ENCODE results near the gene TRAF3IP1.
A peak's percentile ranks its signal among the peaks of the same experiment; 100 is the strongest.
"Not testable (repeated sequence)": the region's sequence is repeated elsewhere in the genome, so short reads cannot be mapped to it uniquely, and the experiment has no call there.

TRAF3IP1 gene

DNA sequence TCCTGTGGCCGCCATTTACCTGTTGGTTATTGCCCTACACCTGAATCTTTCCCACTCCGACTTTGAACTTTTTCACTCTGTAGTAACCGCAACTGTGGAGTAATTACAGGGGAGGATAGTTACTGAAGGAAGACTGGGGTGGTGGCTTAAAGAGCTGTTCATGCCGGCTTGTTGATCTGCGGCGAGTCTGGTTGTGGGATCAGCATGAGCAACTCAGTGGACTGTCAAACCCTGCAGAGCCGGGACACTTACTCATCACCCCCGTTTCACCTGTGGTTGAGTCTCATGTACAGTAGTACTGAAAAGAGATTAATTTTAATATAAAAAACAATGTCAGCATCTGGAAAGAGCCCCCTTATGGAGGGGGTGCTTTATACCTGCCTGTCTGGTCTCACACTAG, 108.5 kb downstream of the TRAF3IP1 start:
- no peak for DNase-seq (ENCODE audit: low spot score)

DNA sequence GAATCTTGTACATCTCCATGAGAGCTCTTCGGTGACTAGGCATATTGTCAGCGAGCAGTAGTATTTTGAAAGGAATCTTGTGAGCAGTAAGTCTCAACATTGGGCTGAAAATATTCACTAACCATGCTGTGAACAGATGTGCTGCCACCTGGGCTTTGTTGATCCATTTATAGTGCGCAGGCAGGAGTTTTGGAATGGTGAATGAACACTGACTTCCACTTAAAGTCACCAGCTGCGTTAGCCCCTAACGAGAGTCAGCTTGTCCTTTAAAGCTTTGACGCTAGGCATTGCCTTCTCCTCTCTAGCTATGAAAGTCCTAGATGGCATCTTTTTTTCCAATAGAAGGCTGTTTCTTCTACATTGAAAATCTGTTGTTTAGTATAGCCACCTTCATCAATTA, 110.5 kb downstream of the TRAF3IP1 start:
- DNase-seq (ENCODE audit: low spot score): no peak

DNA sequence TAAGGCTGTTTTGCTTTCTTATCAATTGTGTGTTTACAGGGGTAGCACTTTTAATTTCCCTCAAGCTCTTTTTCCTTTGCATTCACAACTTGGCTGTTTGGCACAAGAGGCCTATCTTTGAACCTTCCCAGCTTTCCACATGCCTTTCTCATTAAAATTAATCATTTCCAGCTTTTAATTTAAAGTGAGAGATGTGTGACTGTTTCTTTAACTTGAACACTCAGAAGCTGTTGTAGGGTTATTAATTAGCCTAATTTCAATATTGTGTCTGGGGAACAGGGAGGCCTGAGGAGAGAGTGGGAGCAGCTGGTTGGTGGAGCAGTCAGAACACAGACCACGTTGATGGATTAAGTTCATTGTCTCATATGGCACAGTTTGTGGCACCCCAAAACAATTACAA, 111.1 kb downstream of the TRAF3IP1 start:
- no peak for DNase-seq (ENCODE audit: low spot score)

DNA sequence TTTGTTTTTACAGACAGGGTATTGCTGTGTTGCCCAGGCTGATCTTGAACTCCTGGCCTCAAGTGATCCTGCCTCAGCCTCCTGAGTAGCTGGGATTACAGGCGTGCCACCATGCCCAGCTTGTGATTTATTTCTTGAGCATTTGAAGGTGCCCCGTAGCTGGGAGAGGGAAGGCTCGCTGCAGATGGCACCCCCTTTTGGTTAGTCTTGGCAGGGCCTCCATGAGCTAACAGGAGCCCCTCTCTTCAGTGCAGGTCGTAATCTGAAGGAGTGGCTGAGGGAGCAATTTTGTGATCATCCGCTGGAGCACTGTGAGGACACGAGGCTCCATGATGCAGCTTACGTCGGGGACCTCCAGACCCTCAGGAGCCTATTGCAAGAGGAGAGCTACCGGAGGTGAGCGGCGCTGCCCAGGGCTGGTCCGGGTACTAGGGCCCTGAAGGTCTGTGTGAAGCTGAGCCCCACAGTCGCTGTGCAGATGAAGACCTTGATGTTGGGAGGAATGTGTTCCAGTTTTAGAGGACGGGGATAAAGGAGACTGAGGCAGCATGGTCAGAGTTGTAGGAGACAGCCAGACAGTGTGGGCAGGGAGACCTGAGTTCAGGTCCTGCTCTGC, 113.1 kb downstream of the TRAF3IP1 start:
- DNase-seq (ENCODE audit: low spot score): no peak

DNA sequence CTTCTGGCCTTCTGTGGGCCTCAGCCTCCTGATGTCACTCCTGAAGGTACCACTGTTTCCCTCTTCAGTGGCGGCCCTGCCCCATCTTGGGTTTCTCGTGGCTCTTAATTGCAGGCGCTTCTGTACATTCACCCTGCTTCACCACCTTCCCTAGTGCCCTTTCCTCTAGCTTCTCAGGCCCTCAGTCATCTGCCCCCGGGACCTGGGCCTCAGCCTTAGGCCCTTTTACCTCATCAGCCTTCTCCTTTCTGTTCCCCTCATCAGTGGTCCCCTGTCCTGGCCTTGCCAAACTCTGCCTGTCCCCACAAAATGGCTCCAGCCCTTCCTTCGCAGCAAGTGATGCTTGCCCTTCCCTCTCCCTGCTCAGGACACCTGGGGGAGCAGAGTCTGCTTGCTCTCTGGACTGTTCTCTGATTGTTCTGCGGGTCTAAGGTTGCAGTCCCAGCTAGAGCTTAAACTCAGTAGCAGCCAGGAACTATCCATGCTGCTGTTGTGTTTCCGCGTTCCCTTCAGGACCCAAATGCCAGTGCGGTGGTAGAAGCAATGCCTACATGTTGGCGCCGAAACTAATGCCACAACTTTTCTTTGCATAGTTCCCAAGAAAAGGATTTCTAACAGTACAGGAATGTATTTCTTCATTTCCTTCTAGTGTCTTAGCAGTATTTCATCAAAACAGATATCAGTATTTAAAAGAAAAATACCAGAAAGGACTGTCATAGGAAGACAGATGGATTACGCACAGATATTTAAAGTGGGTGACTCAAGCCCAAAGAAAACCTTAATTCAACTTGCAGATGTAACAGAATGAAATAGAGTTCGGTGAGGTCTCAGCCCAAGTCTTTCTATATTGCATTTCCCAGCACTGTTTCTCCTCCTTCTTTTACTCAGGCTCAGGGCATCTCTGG, 113.9 kb downstream of the TRAF3IP1 start:
- DNase-seq (ENCODE audit: low spot score): no peak

DNA sequence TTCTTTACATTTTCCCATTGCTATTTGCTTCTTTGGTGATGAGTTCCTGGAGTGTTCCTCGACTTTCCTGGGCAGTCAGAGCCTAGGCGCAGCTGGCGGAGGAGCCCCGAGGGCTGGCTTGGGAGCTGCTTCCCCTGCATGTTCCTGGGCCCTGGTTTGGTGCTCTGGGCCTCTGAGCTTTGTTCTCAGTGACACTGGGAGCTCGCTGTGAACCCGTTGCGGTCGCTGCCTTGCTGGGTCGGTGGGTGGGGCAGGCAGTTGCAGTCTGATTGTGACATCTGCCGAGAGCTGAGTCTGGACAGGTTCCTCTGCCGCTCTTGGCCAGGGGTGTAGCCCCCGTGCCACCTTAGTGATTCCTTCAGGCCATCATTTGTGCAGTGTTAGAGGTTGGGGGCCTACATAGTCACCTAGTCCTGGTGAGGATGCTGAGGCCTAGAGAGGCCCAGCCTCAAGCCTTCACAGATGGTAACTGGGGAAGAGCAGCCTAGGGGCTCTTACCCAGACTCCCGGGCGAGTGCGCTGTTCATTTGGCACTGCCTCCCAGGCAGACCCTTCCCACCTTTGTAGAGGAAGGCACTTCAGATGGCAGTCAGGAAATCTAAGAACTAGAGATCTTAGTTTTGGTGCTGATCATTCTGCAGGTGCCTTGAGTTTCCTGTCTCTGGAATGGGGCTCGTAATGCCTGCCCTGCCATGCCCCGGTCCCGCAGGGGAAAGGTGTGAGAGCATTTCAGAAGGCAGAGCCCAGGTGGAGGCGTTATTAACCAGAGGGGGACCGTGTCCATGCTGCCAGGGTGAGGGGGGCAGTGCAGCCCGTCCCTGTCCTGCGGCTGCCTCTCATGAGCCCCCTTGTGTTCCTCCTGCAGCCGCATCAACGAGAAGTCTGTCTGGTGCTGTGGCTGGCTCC, 114.8 kb downstream of the TRAF3IP1 start:
- DNase-seq (ENCODE audit: low spot score): no peak

DNA sequence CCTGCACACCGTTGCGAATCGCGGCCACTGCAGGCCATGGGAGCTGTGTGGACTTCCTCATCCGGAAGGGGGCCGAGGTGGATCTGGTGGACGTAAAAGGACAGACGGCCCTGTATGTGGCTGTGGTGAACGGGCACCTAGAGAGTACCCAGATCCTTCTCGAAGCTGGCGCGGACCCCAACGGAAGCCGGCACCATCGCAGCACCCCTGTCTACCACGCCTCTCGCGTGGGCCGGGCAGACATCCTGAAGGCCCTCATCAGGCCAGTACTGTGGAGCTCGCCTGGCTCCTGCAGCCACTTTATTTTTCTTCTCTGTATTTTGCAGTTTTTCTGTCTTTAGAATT, 115.4 kb downstream of the TRAF3IP1 start:
- DNase-seq (ENCODE audit: low spot score): no peak

DNA sequence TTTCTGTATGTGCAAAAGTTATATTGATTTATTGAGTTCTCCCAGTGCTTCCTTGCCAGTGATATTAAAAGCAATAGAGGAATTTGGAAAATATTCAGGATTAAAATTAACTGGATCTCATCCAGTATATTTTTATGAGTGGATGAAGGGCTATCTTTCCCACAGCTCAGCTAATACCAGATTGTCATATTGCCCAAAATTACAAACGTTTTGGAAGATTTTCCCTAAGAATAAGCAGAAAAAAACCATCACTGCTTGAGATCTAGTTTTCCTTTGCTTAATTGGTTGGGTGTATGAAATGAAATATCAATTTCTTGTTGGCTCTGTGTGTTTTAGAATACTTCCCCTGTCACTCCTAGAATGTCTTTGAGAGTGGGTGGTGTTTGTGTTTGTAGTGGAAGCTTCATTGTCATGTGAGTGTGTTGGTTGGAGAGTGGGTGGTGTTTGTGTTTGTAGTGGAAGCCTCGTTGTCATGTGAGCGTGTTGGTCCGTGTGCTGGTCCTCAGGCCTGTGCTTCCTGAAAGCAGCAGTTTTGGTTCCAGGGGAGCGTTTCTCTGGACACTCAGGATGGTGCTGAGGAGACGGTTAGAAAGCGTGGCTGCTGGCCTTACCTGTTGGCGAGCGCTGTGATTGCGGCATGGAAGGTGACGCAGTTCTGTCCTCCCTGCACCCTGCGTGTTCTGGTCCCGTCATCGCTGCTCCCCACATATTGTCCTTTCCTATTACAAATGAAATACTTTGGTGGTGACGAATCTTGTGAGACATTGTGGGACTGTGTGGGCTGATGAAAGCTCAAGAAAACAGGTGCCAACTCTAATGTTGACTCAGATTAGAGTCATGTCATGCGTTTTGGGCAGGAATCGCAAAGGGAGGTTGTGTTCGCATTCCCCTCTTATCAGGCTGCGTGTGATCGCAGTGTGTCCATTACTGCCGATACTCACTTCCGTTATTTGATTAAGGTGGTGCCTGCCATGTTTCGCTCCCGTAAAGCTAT, 118.8 kb downstream of the TRAF3IP1 start:
- DNase-seq (ENCODE audit: low spot score): peak; percentile 48

DNA sequence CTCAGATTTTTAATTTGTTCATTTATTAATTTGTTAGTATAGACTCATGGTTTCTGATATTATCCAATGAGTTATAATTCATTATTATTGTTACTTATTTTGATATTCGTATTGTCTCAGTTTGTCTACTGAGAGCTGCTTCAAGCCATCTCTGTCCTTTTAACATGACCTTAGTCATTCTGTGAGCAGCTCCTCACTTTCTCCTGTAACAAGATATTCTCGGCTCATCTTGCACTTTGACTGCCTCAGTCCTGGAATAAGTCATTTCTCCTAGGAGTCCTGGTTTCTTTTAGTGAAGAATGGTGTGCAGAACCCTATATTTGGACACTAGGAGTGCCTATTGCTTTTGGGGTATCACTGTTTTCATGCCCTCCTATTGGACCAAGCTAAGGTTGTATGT, 119.6 kb downstream of the TRAF3IP1 start:
- no peak for DNase-seq (ENCODE audit: low spot score)

DNA sequence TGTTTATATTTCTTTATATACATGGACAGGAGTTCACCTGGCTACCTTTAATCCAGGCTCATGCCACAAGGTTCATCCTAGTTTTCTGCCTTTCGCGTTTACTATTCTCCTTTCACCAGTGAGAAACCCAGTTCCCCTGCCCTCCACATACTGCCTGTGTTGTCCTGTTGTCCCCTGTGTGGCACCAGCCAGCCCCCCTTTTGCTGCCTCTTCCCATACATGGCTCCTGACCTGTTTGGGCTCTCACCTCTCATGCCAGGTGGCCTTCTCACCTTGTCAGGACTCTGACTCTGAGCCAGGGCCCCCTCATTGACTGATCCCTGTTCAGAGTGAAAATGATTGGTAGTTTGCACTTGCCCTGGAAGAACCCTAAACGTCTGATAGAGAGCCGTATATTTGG, 120.0 kb downstream of the TRAF3IP1 start:
- DNase-seq (ENCODE audit: low spot score): no peak

DNA sequence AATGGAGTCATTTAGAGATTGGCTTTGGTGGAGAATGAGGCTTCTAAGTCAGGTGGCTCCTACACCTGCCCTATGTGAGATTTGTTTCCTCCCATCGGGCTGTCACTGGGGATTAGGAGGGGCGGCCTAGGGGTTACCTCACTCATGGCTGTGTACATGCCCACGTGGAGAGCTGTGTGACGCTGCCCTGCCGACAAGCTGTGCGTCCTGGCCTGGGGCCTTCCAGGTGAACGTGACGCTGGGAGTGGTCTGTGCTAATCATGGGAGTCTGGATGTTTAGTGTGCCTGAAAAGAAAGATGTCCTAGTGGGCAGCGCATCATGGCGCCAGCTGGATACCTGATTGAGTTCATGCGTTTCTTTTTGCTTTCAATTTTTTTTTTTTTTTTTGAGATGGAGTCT, 120.4 kb downstream of the TRAF3IP1 start:
- no peak for DNase-seq (ENCODE audit: low spot score)

DNA sequence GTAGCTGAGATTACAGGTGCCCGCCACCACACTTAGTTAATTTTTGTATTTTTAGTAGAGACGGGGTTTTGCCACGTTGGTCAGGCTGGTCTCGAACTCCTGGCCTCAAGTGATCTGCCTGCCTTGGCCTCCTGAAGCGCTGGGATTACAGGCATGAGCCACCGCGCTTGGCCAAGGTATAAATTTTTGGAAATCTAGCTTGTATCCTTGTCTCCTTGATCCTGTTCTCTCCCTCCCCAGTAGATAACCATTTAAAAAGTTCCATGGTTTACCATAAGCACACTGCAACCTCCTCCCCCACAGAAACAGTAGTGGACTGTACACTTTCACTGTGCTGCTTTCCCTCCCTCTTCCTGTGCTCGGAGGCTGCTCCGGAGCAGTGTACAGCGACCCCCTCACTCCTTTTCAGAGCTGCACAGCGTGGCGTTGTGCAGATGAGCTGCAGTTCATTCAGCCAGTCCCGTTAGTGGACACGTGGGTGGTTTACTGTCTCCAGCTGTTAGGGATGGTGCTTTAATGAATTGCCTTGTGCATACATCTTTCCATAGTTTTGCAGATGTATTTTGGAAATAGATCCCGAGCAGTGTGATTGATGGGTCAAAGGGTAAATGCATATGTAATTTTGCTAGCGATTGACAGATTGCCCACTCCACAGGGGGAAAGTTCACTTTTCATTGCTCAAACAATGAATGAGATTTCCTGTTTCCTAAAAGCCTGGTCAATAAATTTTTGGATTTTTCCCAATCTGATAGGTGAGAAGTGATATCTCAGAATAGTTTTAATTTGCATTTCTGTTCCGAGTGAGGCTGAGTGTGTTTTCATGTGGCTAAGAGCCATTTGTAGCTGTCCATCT, 121.2 kb downstream of the TRAF3IP1 start:
- DNase-seq (ENCODE audit: low spot score): no peak

DNA sequence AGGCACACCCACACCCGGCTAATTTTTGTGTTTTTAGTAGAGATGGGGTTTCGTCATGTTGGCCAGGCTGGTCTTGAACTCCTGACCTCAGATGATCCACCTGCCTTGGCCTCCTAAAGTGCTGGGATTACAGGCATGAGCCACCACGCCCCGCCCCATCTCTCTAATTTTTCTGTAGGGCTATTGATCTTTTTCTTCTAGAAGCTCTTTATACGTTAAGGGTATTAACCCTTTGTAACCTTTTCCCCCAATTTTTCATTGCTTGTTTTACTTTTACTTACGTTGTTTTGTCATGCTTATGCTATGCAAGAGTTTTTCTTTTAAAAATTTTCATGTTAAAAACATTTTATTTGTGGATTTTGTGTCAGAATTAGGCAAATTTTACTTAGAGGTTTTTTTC, 121.9 kb downstream of the TRAF3IP1 start:
- DNase-seq (ENCODE audit: low spot score): not testable (repeated sequence)

DNA sequence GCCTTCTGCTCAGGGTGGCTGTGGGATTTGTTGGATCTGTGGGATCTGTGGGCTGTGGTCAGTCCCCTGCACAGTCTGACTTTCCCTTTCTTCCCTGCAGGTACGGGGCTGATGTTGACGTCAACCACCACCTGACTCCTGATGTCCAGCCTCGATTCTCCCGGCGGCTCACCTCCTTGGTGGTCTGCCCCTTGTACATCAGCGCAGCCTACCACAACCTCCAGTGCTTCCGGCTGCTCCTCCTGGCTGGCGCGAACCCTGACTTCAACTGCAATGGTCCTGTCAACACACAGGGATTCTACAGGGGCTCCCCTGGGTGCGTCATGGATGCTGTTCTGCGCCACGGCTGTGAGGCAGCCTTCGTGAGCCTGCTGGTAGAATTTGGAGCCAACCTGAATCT, 123.9 kb downstream of the TRAF3IP1 start:
- no peak for DNase-seq (ENCODE audit: low spot score)

DNA sequence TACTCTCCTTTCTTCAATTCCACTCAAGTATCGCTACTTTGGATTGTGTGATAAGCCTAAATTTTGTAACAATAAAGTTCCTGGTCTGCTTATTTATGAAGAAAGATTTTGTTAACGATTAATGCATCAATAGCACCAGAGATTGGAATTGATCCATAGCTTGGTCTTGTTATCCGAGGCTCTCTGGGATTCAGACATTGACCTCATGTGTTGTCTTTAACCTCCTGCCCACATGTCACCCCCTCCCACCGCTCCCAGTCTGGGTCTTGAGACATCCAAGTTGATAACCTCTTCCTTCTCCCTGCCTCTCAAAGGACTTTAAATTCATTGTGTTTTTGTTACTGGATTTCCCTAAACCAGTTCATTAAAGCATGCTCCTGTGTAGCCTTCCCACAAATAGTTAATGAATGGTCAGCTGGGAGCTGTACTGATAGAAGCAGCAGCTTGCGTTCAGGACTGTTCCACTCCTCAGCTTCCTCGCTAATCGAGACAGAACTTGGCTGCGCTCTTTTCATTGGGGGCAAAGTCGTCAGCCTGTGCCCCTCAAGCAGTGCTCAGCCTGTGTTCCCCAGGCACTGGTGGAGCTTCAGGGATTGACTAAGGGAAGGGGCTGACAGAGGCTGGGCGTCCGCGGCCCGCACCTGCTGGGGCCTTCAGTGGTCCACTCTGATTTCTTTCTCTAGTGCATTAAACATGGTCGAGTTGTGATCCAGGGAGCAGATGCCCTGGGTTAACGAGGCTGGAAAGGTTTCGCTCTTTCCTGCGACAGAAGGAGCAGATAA, 125.3 kb downstream of the TRAF3IP1 start:
- no peak for DNase-seq (ENCODE audit: low spot score)

DNA sequence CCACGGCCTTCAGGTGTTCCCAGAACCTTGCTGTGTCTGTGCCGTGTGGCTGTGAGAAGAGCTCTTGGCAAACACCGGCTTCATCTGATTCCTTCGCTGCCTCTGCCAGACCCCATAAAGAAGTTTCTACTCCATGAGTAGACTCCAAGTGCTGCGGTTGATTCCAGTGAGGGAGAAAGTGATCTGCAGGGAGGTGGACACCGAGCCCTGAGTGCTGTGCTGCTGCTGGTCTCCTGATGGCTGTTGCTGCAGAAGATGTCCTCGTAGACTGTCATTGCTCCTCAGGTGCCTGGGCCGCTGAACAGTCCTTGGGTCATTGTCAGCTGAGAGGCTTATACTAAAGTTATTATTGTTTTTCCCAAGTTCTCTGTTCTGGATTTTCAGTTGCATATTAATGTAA, 126.1 kb downstream of the TRAF3IP1 start:
- no peak for DNase-seq (ENCODE audit: low spot score)

DNA sequence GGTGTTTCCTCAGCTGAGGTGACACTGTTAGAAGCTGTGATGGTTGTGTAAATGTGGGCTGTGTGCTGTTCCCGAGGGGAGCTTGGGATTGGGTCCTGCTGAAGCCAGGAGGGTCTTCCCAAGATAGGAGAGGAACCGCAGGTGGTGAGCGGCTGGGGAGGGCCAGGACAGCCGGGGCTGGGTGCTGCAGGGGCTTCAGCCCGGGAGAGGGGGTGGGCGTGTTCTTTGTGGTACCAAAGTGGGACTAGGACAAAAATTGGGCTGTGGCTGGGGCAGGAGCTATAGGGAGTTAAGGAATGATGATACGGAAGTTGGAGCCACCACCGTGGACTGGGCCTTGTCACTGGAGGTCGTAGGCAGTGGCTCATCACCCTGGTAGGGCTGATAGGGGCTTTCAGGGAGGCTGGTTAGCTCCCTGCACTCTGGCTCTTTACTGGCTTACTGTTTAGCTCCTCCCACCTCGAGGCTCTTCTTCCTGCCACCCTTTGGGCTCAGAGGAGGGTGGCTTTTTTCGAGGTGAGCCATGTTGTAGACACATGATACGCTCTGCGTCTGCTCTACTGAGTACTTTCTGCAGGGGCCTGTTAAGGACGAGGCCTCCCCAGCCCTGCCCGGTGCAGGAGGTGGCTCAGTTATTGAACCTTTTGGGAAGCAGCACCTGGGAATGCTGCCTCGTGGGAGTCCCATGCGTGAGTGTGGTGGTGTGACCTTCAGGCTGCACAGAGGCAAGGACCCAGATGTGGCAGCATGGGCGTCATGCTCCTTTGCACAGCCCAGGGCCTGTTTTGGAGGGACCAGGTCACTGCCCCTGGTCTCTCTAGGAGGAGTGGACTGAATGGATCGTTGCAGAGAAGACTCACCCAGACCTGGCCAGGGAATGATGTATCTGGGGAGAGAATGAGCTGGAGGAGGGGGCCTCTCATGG, 128.0 kb downstream of the TRAF3IP1 start:
- DNase-seq (ENCODE audit: low spot score): no peak

DNA sequence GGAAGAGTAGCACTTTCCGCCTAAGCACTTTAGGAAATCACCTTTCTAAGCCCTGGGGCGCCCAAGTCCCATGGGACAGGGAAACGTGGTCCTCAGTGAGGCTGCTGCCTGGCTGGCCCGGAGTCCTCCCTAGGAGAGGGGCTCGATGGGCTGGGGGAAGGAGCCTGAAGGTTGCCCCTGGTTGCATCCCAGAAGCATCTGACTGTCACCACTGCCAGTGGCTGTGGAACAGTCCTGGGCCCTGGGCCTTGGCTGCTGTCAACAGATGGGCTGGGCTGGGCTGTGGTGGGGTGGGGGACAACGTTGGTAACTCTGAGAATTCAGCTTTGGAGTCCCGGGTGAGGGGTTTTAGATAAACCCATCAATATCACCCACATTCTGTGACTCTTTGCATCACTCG, 128.9 kb downstream of the TRAF3IP1 start:
- DNase-seq (ENCODE audit: low spot score): no peak
